ENCODE data around the gene SH3PXD2B. TPM values are rescaled to one million over a fixed set of nuclear protein-coding genes. Genes with fewer than 3 reads are reported as not detected.

The SH3PXD2B gene
- total and polyA plus RNA-seq, 2 of the 4 experiments (the other 2 are of a cell fraction) = 8.2 to 14.4 TPM

DNA sequence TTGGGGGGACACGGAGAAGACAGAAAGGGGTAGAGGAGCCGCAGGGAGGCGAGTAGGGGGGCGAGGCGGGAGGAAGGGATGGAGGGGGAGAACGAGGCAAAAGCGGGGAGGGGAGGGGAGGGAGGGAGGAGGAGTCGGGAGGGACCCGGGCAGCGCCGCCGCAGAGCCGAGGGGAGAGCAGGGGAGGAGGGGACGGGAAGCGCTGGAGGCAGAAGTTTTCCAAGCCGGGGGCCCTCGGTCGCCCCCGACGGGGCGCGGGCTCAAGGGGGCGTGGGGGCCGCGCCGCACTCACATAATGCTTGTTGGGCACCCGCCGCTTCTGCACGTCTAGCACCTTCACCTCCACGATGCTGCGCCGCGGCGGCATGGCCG is 353 bp downstream of the SH3PXD2B start:
- CTCF ChIA-PET = interaction anchor here (0.7 kb wide), 1 partner anchor 9 kb away, joined by 3 read pairs; no protein-coding TSS in a partner anchor
- H4K91ac ChIP-seq (ENCODE audit: insufficient read depth, low read depth, low read length) = peak overlapping the region; percentile 60; the same call in 1 of the 2 replicates

More for the DNA sequence above, 353 bp downstream of the SH3PXD2B start:
- H3K9ac ChIP-seq (ENCODE audit: low read depth, low read length) = peak overlapping the region; percentile 85
- intact Hi-C loops (cut with micrococcal nuclease) (loop anchor here (5.0 to 10.0 kb wide), 4 partner anchors 42 to 349 kb away; no protein-coding TSS in a partner anchor), in situ Hi-C loops (cut with MboI; ENCODE audit: low sequenced_read_pairs) (no loop called here), dilution Hi-C loops (cut with HindIII; ENCODE audit: low sequenced_read_pairs, unreplicated experiment) (no loop called here)
- no peaks in the 10 kb centered on the region for H3K27me3 ChIP-seq (ENCODE audit: control insufficient read depth, insufficient read depth, low read length)
- H4K8ac ChIP-seq (ENCODE audit: low read depth in 2 of 2, low read length in 2 of 2) = peak overlapping the region; percentile 78 to 83; a peak in 2 of 4 replicates
- H3K4ac ChIP-seq (ENCODE audit: low read depth, low read length) = peak overlapping the region; percentile 96
- peaks cover 22 to 54% of the 10 kb centered on the region in 2 experiments; a peak in 3 of 4 replicates for H3K79me1 ChIP-seq (ENCODE audit: low read depth in 1 of 2, low read length in 2 of 2)
- H2AK5ac ChIP-seq (ENCODE audit: low read depth, low read length) = no peak overlapping the region
- peak overlapping the region; percentile 92 for H3K14ac ChIP-seq (replicated peaks; ENCODE audit: low read depth, low read length)
- peaks cover 21% of the 10 kb centered on the region for H3K9me1 ChIP-seq (ENCODE audit: insufficient read depth, low read length)
- peak; percentile 37; the same call in 1 of the 2 replicates for TF ChIP-seq MXI1 (IDR thresholded peaks at IDR 0.05; ENCODE audit: borderline replicate concordance, low read depth, low read length)
- no peak for TF ChIP-seq CHD1 (IDR thresholded peaks at IDR 0.05; ENCODE audit: low read depth, low read length)
- TF ChIP-seq MAZ (IDR thresholded peaks at IDR 0.05; ENCODE audit: borderline replicate concordance, low read depth, low read length) = peak; percentile 82
- no TSS peak for BruUV-seq (replicated peaks)
- H2AK9ac ChIP-seq (replicated peaks; ENCODE audit: low read depth, low read length, poor library complexity) = peak overlapping the region; percentile 95
- H4K20me1 ChIP-seq (ENCODE audit: insufficient read depth, low read length) = peaks cover 43% of the 10 kb centered on the region
- H2BK120ac ChIP-seq (ENCODE audit: low read depth, low read length) = 0 out of 2 replicates have a peak overlapping the region, but pooled peaks have one; percentile 71
- peak overlapping the region; percentile 98 for H3K27ac ChIP-seq (ENCODE audit: insufficient read depth, low read length)
- no peaks in the 10 kb centered on the region for H3K9me3 ChIP-seq (ENCODE audit: control insufficient read depth, insufficient read depth, low read length)
- peak overlapping the region; percentile 47 for H3K18ac ChIP-seq (ENCODE audit: low read depth, low read length)
- peak overlapping the region; percentile 93 for H2AFZ ChIP-seq (replicated peaks; ENCODE audit: low read length, poor library complexity)
- no peak overlapping the region for H2BK20ac ChIP-seq (ENCODE audit: low read depth, low read length)
- H3K23ac ChIP-seq (ENCODE audit: low read depth, low read length) = peak overlapping the region; percentile 79
- peaks cover 24% of the 10 kb centered on the region for H3K4me1 ChIP-seq (ENCODE audit: control insufficient read depth, insufficient read depth, low read length)
- ATAC-seq (ENCODE audit: low read depth) (peak; percentile 63), DNase-seq (no peak)
- peaks cover 6% of the 10 kb centered on the region; the same call in 1 of the 2 replicates for H3K36me3 ChIP-seq (ENCODE audit: control insufficient read depth, insufficient read depth, low read length)
- peak overlapping the region; percentile 98 for H3K4me3 ChIP-seq (ENCODE audit: insufficient read depth, low read depth, low read length)
- H2BK15ac ChIP-seq (ENCODE audit: low read depth, low read length) = no peak overlapping the region
- whole genome bisulfite sequencing, 2 experiments (ENCODE audit: extremely low coverage in 2 of 2, insufficient read length in 1 of 2) = 2% methylated on average over 19 of the region's 35 CpGs; no CpG with 5 or more reads in 1 of the 2 experiments
- H4K5ac ChIP-seq (ENCODE audit: low read depth, low read length) = peak overlapping the region; percentile 31
- peak overlapping the region; percentile 96 for H3K4me2 ChIP-seq (ENCODE audit: low read depth, low read length)
- POLR2A ChIA-PET (ENCODE audit: unreplicated experiment) = no interaction called here
- H3K56ac ChIP-seq (ENCODE audit: extremely low read depth, insufficient read depth, low read length) = peak overlapping the region; percentile 69; the same call in 1 of the 2 replicates
- peak overlapping the region; percentile 77 for H2BK5ac ChIP-seq (ENCODE audit: low read depth, low read length, poor library complexity, severe bottlenecking)

Measured in IMR-90 (cell line).